HEK293 (cell line): Measurements from ENCODE around the gene FOXO3.

Experiments
- CTCF ChIA-PET: fragments of 350-600 bp; formaldehyde crosslinking; extraction: SDS; loops from one replicate; lab custom pipeline; 2021; ENCODE audit warnings: antibody characterized with exemption; lab: Yijun Ruan, JAX
- POLR2A ChIA-PET: fragments of 300-600 bp; formaldehyde crosslinking; extraction: SDS; loops from one replicate; lab custom pipeline; 2020; ENCODE audit warnings: antibody characterized with exemption, inconsistent platforms; lab: Yijun Ruan, JAX
- H3K27ac ChIP-seq: fragments of 200-500 bp; sonication (Bioruptor generic); 2 replicates; pipeline ENCODE4 v1.5.1; 2014; ENCODE audit warnings: low read depth, low read length, control low read depth, inconsistent platforms; ENCODE audit errors: extremely low read depth
- H3K36me3 ChIP-seq, 2 experiments: fragments of 200-500 bp in 1 of 2; sonication (Bioruptor generic) in 1 of 2; 1 replicate in 1 of 2; 2 replicates in 1 of 2; pipeline ENCODE4 v1.5.1; 2014 to 2017; ENCODE audit warnings: inconsistent platforms in 2 of 2, low read length in 2 of 2; ENCODE audit not compliant: control insufficient read depth in 2 of 2, insufficient read depth in 1 of 2
- H3K4me1 ChIP-seq: fragments of 200-500 bp; sonication (Bioruptor generic); 2 replicates; pipeline ENCODE4 v1.5.1; 2014; ENCODE audit warnings: mild to moderate bottlenecking, low read length, inconsistent platforms; ENCODE audit not compliant: control insufficient read depth, insufficient read depth
- H3K4me3 ChIP-seq: 2 replicates; pipeline ENCODE4 v1.5.1; 2011; ENCODE audit warnings: low read depth, mild to moderate bottlenecking, control low read depth, low read length, moderate library complexity
- H3K9me3 ChIP-seq: fragments of 200-500 bp; sonication (Bioruptor generic); 2 replicates; pipeline ENCODE4 v1.5.1; 2014; ENCODE audit warnings: low read depth, low read length, inconsistent platforms; ENCODE audit not compliant: control insufficient read depth, insufficient read depth
- GFI1B ChIP-seq: fragments of 450-650 bp; formaldehyde crosslinking; IDR thresholded peaks from 2 replicates; pipeline ENCODE4 v1.5.1; 2016; ENCODE audit warnings: missing biosample characterization, missing genetic modification characterization
- KLF10 ChIP-seq: fragments of 450-650 bp; IDR thresholded peaks from 2 replicates; pipeline ENCODE4 v1.5.1; 2018; ENCODE audit warnings: missing biosample characterization, mild to moderate bottlenecking, missing genetic modification characterization
- PATZ1 ChIP-seq: fragments of 450-650 bp; formaldehyde crosslinking; IDR thresholded peaks from 2 replicates; pipeline ENCODE4 v1.5.1; 2016; ENCODE audit warnings: missing biosample characterization, missing genetic modification characterization
- SCRT2 ChIP-seq: fragments of 450-650 bp; formaldehyde crosslinking; IDR thresholded peaks from 2 replicates; pipeline ENCODE4 v1.5.1; 2016; ENCODE audit warnings: missing biosample characterization, missing genetic modification characterization
- SETDB1 ChIP-seq: IDR thresholded peaks from one replicate; pipeline ENCODE4 v1.6.1; 2017; ENCODE audit warnings: mild to moderate bottlenecking, low read length, moderate library complexity, mixed read lengths; ENCODE audit not compliant: insufficient read length
- ZBTB20 ChIP-seq: fragments of 450-650 bp; formaldehyde crosslinking; IDR thresholded peaks from 2 replicates; pipeline ENCODE4 v1.5.1; 2016; ENCODE audit warnings: missing biosample characterization, missing genetic modification characterization
- ZBTB7A ChIP-seq: fragments of 450-650 bp; formaldehyde crosslinking; IDR thresholded peaks from 2 replicates; pipeline ENCODE4 v1.5.1; 2016; ENCODE audit warnings: low read depth, missing biosample characterization, missing genetic modification characterization
- ZFP3 ChIP-seq: fragments of 450-650 bp; formaldehyde crosslinking; IDR thresholded peaks from 2 replicates; pipeline ENCODE4 v1.5.1; 2016; ENCODE audit warnings: low read depth, missing biosample characterization, missing genetic modification characterization
- ZNF10 ChIP-seq: fragments of 450-650 bp; formaldehyde crosslinking; IDR thresholded peaks from 2 replicates; pipeline ENCODE4 v1.5.1; 2017; ENCODE audit warnings: missing biosample characterization, missing genetic modification characterization
- ZNF140 ChIP-seq: fragments of 450-650 bp; formaldehyde crosslinking; IDR thresholded peaks from 2 replicates; pipeline ENCODE4 v1.5.1; 2016; ENCODE audit warnings: missing biosample characterization, missing genetic modification characterization
- ZNF19 ChIP-seq: fragments of 450-650 bp; formaldehyde crosslinking; IDR thresholded peaks from 2 replicates; pipeline ENCODE4; 2016; ENCODE audit warnings: missing biosample characterization, missing genetic modification characterization, low read depth
- ZNF221 ChIP-seq: fragments of 450-650 bp; formaldehyde crosslinking; IDR thresholded peaks from 2 replicates; pipeline ENCODE4 v1.5.1; 2017; ENCODE audit warnings: missing biosample characterization, missing genetic modification characterization, borderline replicate concordance
- ZNF274 ChIP-seq, 2 experiments: fragments of 200-500 bp in 1 of 2; fragments of 450-650 bp in 1 of 2; sonication (Bioruptor generic) in 1 of 2; formaldehyde crosslinking in 1 of 2; IDR thresholded peaks; 2 replicates each; pipeline versions ENCODE4 v1.5.1 to v1.6.1; 2014 to 2016; ENCODE audit warnings: borderline replicate concordance in 1 of 2, inconsistent platforms in 1 of 2, low read length in 1 of 2, missing biosample characterization in 1 of 2, missing genetic modification characterization in 1 of 2
- ZNF513 ChIP-seq: fragments of 450-650 bp; IDR thresholded peaks from 2 replicates; pipeline ENCODE4 v1.5.1; 2018; ENCODE audit warnings: missing biosample characterization, missing genetic modification characterization
- ZNF785 ChIP-seq: fragments of 450-650 bp; formaldehyde crosslinking; IDR thresholded peaks from 2 replicates; pipeline ENCODE4 v1.5.1; 2016; ENCODE audit warnings: missing biosample characterization, missing genetic modification characterization
- ZNF843 ChIP-seq: fragments of 450-650 bp; formaldehyde crosslinking; IDR thresholded peaks from 2 replicates; pipeline ENCODE4 v1.5.1; 2016; ENCODE audit warnings: missing biosample characterization, missing genetic modification characterization
- TF ChIP-seq, protein P1 (sequence below): fragments of 450-650 bp; formaldehyde crosslinking; IDR thresholded peaks from 2 replicates; pipeline ENCODE4 v1.5.1; 2016; ENCODE audit warnings: missing biosample characterization, missing genetic modification characterization

FOXO3 gene

GRCh38 chr6:108587258-108588059, 26.7 kb downstream of the FOXO3 start:
- Histone ChIP-seq H3K4me3 (no peak overlapping the region), H3K4me1 (peaks cover 51% of the 10 kb centered on the region), H3K27ac (no peak overlapping the region), H3K36me3 (peaks cover 0 to 4% of the 10 kb centered on the region in 2 experiments; a peak in 1 of 3 replicates), H3K9me3 (no peaks in the 10 kb centered on the region)
- no peak for TF ChIP-seq ZNF843 (tag by site-specific recombination)
- no peak for TF ChIP-seq KLF10
- no peak for TF ChIP-seq SETDB1
- no peak for TF ChIP-seq ZBTB7A (tag by site-specific recombination)
- no peak for TF ChIP-seq ZFP3
- peak; percentile 94 for TF ChIP-seq SCRT2
- TF ChIP-seq ZNF274 (IDR thresholded peaks at IDR 0.05; ENCODE audit: low read length), result no peak
- TF ChIP-seq ZNF274 (tag by site-specific recombination; IDR thresholded peaks at IDR 0.05; ENCODE audit: borderline replicate concordance), result no peak
- TF ChIP-seq PATZ1 (tag by site-specific recombination), result 0 out of 2 replicates have a peak, but pooled peaks have one; percentile 18
- no peak for TF ChIP-seq ZNF221 (tag by site-specific recombination)
- TF ChIP-seq, protein P1, sequence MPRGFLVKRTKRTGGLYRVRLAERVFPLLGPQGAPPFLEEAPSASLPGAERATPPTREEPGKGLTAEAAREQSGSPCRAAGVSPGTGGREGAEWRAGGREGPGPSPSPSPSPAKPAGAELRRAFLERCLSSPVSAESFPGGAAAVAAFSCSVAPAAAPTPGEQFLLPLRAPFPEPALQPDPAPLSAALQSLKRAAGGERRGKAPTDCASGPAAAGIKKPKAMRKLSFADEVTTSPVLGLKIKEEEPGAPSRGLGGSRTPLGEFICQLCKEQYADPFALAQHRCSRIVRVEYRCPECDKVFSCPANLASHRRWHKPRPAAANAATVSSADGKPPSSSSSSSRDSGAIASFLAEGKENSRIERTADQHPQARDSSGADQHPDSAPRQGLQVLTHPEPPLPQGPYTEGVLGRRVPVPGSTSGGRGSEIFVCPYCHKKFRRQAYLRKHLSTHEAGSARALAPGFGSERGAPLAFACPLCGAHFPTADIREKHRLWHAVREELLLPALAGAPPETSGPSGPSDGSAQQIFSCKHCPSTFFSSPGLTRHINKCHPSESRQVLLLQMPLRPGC, result no peak
- TF ChIP-seq ZNF140, result no peak
- TF ChIP-seq ZNF785 (tag by site-specific recombination), result no peak
- TF ChIP-seq ZNF10 (tag by site-specific recombination), result no peak
- TF ChIP-seq ZNF513 (tag by site-specific recombination), result no peak
- TF ChIP-seq GFI1B, result no peak
- ChIA-PET POLR2A (interaction anchor here (1.0 to 1.2 kb wide), 2 partner anchors 23 to 27 kb away, joined by 3 to 4 read pairs; partner anchors contain the start of gene FOXO3), CTCF (interaction anchor here (0.6 to 1.3 kb wide), 3 partner anchors 10 to 63 kb away, joined by 3 to 5 read pairs (median 3); no protein-coding TSS in a partner anchor)

GRCh38 chr6:108588586-108588985, 27.9 kb downstream of the FOXO3 start:
- CTCF ChIA-PET, result interaction anchor here (0.7 to 1.5 kb wide), 3 partner anchors 13 to 481 kb away, joined by 3 to 5 read pairs (median 5); no protein-coding TSS in a partner anchor
- POLR2A ChIA-PET, result interaction anchor here (1.0 kb wide), 1 partner anchor 28 kb away, joined by 4 read pairs; the partner anchor contains the start of gene FOXO3
- Histone ChIP-seq H3K27ac (no peak overlapping the region), H3K36me3 (peaks cover 0 to 4% of the 10 kb centered on the region in 2 experiments; a peak in 1 of 3 replicates), H3K4me1 (peaks cover 55% of the 10 kb centered on the region), H3K4me3 (no peak overlapping the region), H3K9me3 (no peaks in the 10 kb centered on the region)
- no peak for TF ChIP-seq ZNF19 (tag by site-specific recombination)
- TF ChIP-seq ZBTB20, result peak; percentile 52; the same call in 1 of the 2 replicates
